GM19239 (cell line): ENCODE data around the gene ZFP28.

Experiments used
- DNase-seq: peaks from one replicate; pipeline ENCODE4 v3.0.0; 2011; ENCODE audit warnings: low spot score; ENCODE audit not compliant: insufficient read length
- FAIRE-seq: peaks from 2 replicates; lab custom pipeline; 2011; peaks lifted over from hg19 to GRCh38; lab: Jason Lieb, UNC

Gene ZFP28

GRCh38 chr19:56594783-56595547 is 56.2 kb downstream of the ZFP28 start, which contains the start of gene ZNF71:
ZNF71 (plus strand) TSS chr19:56595302; CDS start chr19:56601559, 6,257 bp downstream.
- DNase-seq (peak; percentile 82), FAIRE-seq (peak; percentile 35)

DNA sequence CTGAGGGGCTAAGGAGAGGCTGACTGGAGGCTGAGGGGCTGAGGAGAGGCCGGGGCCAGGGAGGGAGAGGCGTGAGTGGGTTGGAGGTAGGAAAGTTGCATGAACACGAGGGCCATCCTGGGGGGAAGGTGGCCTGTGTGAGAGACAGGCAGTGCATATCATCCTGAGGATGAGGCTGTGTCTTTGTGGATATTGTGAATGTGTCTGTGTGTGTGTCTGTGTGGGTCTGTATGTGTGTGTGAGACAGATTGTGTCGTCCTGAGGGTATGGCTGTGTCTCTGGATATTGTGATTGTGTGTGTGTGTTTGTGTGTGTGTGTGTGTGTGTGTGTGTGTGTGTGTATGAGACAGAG is 56.8 kb downstream of the ZFP28 start:
- DNase-seq (no peak), FAIRE-seq (no peak)

DNA sequence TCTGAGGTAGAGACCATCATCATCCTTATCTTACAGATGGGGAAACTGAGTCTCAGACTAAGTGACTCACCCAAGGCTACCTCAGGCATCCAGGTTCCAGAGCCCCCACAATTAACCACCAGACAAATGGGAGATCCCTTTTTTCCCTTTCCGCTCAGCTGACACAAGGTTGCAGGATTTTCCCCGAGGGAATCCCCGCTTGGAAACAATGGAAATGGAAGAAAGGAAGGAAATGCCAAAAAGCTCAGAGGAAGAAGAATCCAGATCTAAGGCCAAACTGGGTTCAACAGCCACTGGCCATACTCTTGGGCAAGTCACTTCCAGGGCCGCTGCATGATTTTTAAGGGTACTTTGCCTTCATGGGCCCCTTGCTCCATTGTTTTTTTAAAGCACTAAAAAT is 57.9 kb downstream of the ZFP28 start:
- FAIRE-seq, result no peak
- DNase-seq, result no peak

DNA sequence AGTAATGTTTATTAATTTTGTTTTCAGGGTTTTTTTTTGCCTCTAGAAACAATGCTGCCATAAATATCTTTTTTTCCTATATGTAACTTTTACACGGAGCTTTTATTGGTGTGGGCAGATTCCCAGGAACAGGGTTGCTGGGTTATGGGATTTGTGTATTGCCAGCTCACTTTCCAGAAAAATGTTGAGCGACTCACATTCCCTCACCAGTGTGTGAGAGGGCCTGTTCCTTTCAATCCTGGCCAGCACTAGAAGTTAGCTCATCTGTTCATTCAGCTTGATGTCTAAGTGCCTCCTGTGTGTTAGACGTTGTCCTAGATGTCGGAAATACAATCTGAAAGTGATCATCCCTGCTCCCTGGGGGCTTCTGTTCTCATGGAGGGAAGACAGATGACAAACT is 58.9 kb downstream of the ZFP28 start:
- FAIRE-seq, result no peak

DNA sequence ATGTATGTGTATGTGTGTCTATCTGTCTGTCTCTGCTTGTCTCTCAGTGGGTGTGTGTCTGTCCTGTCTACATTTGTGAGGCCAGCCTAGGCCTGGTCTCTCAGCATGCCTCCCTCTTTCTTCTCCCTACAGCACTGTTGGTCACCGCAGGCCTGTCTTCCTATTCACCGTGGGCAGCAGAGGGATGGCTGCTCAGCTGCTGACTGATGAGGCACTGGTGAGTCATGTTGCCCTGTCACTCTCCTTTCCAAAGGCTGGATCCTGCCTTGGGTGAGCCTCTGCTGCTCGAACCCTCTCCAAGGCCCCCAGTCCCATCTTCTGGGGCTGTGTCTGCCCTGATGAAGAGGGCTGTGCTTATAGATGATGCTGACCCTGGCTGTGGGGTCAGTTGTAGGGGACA is 62.6 kb downstream of the ZFP28 start:
- no peak for DNase-seq
- no peak for FAIRE-seq

More for the DNA sequence above, 58.9 kb downstream of the ZFP28 start:
- no peak for DNase-seq

GRCh38 chr19:56603829-56604228 is 65.1 kb downstream of the ZFP28 start:
- DNase-seq (no peak), FAIRE-seq (no peak)
